SK-N-SH (cell line): ENCODE data around the gene WDFY2.

Experiments used
- EZH2phosphoT487 ChIP-seq: fragments of 200-600 bp; sonication (generic); IDR thresholded peaks from 2 replicates; pipeline ENCODE4 v1.6.1; 2017; ENCODE audit warnings: low read depth, mixed run types, mild to moderate bottlenecking, antibody characterized with exemption, moderate library complexity, borderline replicate concordance
- FOXM1 ChIP-seq: IDR thresholded peaks from 2 replicates; pipeline ENCODE4 v1.4.0; 2012; ENCODE audit warnings: low read depth, mild to moderate bottlenecking
- JUND ChIP-seq: IDR thresholded peaks from 2 replicates; pipeline ENCODE4 v1.4.0; 2012
- MXI1 ChIP-seq: IDR thresholded peaks from 2 replicates; pipeline ENCODE4 v1.6.1; 2012; ENCODE audit warnings: mild to moderate bottlenecking, low read depth, low read length, improper control_type of control experiment
- NRF1 ChIP-seq: IDR thresholded peaks from 2 replicates; pipeline ENCODE4 v1.6.1; 2012; ENCODE audit warnings: low read depth, mild to moderate bottlenecking, low read length
- POLR2AphosphoS5 ChIP-seq: IDR thresholded peaks from 2 replicates; pipeline ENCODE4 v1.6.1; 2012; ENCODE audit warnings: low read depth, low read length
- TAF1 ChIP-seq: IDR thresholded peaks from 2 replicates; pipeline ENCODE4 v1.6.1; 2012; ENCODE audit warnings: low read depth, mild to moderate bottlenecking, low read length, moderate library complexity, borderline replicate concordance
- TCF12 ChIP-seq: IDR thresholded peaks from 2 replicates; pipeline ENCODE4 v1.4.0; 2012
- TEAD4 ChIP-seq: IDR thresholded peaks from 2 replicates; pipeline ENCODE4 v1.4.0; 2012; ENCODE audit warnings: mild to moderate bottlenecking, borderline replicate concordance; ENCODE audit not compliant: insufficient read depth
- TF ChIP-seq, protein P1 (sequence below): fragments of 200-600 bp; sonication (generic); IDR thresholded peaks from 2 replicates; pipeline ENCODE4 v1.6.1; 2017; ENCODE audit warnings: antibody characterized with exemption, mild to moderate bottlenecking, moderate library complexity
- TF ChIP-seq, protein P2 (sequence below): fragments of 150-350 bp; IDR thresholded peaks from 2 replicates; pipeline ENCODE4 v1.6.1; 2017; ENCODE audit warnings: antibody characterized with exemption, low read length, low read depth, borderline replicate concordance
- TF ChIP-seq, protein P3 (sequence below): IDR thresholded peaks from 2 replicates; pipeline ENCODE4 v1.4.0; 2012; ENCODE audit warnings: low read depth
- TF ChIP-seq, protein P4 (sequence below): IDR thresholded peaks from 2 replicates; pipeline ENCODE4; 2012
- TF ChIP-seq, protein P5 (sequence below): IDR thresholded peaks from 2 replicates; pipeline ENCODE4 v1.6.1; 2012; ENCODE audit warnings: mild to moderate bottlenecking, low read depth, low read length, moderate library complexity

DNA sequence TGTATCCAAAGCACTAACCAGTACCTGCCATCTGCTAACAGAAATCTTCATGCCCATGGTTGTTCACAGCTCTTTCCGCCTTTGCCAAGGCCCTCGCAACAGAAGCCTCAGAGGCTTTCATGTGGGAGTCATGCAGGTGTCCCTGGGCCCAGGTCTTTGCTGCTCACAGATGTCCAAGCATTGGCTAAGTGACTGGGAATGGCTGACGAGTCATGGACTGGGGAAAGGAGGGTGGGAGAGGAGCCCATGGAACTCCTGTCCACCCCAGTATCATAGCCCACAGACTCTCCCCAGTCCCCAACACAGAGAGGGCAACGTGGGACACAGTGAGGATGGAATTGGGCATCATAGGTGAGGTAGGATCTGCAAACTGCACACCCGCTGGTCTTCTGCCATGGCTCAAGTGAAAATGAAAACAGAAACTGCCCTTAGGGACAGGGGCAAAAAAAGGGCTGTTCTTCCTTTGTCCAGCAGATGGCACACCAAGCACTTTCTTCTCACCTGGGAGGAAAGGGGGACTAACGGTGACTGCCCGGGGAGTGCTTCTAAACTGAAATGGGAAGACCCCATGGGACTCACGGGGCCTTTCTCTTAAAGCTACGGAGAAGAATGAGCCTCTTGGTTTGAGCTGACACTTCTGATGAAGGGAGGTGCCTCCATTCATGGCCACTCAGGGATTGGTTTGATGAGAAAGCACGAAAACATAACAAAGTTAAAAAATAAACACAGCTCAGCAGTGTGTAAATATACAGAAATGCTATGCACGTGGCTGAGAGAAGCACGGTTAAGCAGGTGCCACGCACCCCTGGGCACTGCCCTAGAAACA is 230.8 kb downstream of the WDFY2 start:
- TF ChIP-seq, protein P1, sequence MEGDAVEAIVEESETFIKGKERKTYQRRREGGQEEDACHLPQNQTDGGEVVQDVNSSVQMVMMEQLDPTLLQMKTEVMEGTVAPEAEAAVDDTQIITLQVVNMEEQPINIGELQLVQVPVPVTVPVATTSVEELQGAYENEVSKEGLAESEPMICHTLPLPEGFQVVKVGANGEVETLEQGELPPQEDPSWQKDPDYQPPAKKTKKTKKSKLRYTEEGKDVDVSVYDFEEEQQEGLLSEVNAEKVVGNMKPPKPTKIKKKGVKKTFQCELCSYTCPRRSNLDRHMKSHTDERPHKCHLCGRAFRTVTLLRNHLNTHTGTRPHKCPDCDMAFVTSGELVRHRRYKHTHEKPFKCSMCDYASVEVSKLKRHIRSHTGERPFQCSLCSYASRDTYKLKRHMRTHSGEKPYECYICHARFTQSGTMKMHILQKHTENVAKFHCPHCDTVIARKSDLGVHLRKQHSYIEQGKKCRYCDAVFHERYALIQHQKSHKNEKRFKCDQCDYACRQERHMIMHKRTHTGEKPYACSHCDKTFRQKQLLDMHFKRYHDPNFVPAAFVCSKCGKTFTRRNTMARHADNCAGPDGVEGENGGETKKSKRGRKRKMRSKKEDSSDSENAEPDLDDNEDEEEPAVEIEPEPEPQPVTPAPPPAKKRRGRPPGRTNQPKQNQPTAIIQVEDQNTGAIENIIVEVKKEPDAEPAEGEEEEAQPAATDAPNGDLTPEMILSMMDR: peak; percentile 83
- TF ChIP-seq, protein P2, sequence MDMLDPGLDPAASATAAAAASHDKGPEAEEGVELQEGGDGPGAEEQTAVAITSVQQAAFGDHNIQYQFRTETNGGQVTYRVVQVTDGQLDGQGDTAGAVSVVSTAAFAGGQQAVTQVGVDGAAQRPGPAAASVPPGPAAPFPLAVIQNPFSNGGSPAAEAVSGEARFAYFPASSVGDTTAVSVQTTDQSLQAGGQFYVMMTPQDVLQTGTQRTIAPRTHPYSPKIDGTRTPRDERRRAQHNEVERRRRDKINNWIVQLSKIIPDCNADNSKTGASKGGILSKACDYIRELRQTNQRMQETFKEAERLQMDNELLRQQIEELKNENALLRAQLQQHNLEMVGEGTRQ: no peak
- TF ChIP-seq POLR2AphosphoS5: no peak
- TF ChIP-seq TEAD4: no peak
- TF ChIP-seq EZH2phosphoT487: no peak
- TF ChIP-seq, protein P3, sequence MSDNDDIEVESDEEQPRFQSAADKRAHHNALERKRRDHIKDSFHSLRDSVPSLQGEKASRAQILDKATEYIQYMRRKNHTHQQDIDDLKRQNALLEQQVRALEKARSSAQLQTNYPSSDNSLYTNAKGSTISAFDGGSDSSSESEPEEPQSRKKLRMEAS: no peak
- TF ChIP-seq TAF1: no peak
- TF ChIP-seq TCF12: no peak
- TF ChIP-seq FOXM1: no peak
- TF ChIP-seq, protein P4, sequence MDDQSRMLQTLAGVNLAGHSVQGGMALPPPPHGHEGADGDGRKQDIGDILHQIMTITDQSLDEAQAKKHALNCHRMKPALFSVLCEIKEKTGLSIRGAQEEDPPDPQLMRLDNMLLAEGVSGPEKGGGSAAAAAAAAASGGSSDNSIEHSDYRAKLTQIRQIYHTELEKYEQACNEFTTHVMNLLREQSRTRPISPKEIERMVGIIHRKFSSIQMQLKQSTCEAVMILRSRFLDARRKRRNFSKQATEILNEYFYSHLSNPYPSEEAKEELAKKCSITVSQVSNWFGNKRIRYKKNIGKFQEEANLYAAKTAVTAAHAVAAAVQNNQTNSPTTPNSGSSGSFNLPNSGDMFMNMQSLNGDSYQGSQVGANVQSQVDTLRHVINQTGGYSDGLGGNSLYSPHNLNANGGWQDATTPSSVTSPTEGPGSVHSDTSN: no peak
- TF ChIP-seq MXI1: no peak
- TF ChIP-seq, protein P5, sequence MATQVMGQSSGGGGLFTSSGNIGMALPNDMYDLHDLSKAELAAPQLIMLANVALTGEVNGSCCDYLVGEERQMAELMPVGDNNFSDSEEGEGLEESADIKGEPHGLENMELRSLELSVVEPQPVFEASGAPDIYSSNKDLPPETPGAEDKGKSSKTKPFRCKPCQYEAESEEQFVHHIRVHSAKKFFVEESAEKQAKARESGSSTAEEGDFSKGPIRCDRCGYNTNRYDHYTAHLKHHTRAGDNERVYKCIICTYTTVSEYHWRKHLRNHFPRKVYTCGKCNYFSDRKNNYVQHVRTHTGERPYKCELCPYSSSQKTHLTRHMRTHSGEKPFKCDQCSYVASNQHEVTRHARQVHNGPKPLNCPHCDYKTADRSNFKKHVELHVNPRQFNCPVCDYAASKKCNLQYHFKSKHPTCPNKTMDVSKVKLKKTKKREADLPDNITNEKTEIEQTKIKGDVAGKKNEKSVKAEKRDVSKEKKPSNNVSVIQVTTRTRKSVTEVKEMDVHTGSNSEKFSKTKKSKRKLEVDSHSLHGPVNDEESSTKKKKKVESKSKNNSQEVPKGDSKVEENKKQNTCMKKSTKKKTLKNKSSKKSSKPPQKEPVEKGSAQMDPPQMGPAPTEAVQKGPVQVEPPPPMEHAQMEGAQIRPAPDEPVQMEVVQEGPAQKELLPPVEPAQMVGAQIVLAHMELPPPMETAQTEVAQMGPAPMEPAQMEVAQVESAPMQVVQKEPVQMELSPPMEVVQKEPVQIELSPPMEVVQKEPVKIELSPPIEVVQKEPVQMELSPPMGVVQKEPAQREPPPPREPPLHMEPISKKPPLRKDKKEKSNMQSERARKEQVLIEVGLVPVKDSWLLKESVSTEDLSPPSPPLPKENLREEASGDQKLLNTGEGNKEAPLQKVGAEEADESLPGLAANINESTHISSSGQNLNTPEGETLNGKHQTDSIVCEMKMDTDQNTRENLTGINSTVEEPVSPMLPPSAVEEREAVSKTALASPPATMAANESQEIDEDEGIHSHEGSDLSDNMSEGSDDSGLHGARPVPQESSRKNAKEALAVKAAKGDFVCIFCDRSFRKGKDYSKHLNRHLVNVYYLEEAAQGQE: no peak
- no peak for TF ChIP-seq NRF1
- no peak for TF ChIP-seq JUND
